Fibroblast of the aortic adventitia (primary cell): ENCODE measurements around the gene ISCA2. TPM values are rescaled to one million over a fixed set of nuclear protein-coding genes. Genes with fewer than 3 reads are reported as not detected.
A peak's percentile ranks its signal among the peaks of the same experiment; 100 is the strongest.

Experiments
- DNase-seq: peaks from one replicate; pipeline ENCODE4 v3.0.0-alpha.2; 2010; ENCODE audit warnings: low read depth
- H3K4me3 ChIP-seq: 2 replicates; pipeline ENCODE4 v1.5.1; 2011; ENCODE audit warnings: low read depth, mild to moderate bottlenecking, control low read depth, low read length, moderate library complexity
- total RNA-seq: library from RNA; depleted of rRNA; stranded (reverse); fragments of >200 nt; gene quantifications from 2 replicates; pipeline ENCODE4 v1.2.3, GENCODE V29; 2012; ENCODE audit warnings: low replicate concordance
- TF ChIP-seq, protein P1 (sequence below): IDR thresholded peaks from 2 replicates; pipeline ENCODE4 v1.5.1; 2011; ENCODE audit warnings: mild to moderate bottlenecking, low read length, control low read depth, inconsistent platforms; ENCODE audit not compliant: insufficient read depth

The ISCA2 gene
- total RNA-seq, 1 donor = 12.9 TPM

DNA sequence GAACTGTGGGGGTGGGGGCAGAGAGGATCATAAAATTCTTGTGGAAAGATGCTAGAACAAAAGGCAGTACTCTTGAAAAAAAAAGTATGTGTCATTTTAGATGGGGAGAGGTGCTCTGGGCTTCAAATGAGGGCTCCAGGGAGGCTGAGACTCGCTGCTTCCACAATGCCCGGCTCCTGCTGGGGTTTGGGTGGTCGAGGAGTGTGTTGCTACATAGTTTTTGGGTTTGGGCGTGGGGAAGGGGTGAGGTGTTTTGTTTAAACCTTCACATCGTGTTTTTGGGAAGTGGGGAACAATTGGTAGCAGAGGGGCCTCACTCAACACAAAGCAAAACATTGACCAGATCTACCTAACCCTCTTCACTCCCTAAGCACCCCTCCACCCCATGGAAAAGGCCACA is 8.1 kb downstream of the ISCA2 start:
- TF ChIP-seq, protein P1, sequence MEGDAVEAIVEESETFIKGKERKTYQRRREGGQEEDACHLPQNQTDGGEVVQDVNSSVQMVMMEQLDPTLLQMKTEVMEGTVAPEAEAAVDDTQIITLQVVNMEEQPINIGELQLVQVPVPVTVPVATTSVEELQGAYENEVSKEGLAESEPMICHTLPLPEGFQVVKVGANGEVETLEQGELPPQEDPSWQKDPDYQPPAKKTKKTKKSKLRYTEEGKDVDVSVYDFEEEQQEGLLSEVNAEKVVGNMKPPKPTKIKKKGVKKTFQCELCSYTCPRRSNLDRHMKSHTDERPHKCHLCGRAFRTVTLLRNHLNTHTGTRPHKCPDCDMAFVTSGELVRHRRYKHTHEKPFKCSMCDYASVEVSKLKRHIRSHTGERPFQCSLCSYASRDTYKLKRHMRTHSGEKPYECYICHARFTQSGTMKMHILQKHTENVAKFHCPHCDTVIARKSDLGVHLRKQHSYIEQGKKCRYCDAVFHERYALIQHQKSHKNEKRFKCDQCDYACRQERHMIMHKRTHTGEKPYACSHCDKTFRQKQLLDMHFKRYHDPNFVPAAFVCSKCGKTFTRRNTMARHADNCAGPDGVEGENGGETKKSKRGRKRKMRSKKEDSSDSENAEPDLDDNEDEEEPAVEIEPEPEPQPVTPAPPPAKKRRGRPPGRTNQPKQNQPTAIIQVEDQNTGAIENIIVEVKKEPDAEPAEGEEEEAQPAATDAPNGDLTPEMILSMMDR = peak; percentile 2
- H3K4me3 ChIP-seq = no peak overlapping the region
- DNase-seq = no peak

DNA sequence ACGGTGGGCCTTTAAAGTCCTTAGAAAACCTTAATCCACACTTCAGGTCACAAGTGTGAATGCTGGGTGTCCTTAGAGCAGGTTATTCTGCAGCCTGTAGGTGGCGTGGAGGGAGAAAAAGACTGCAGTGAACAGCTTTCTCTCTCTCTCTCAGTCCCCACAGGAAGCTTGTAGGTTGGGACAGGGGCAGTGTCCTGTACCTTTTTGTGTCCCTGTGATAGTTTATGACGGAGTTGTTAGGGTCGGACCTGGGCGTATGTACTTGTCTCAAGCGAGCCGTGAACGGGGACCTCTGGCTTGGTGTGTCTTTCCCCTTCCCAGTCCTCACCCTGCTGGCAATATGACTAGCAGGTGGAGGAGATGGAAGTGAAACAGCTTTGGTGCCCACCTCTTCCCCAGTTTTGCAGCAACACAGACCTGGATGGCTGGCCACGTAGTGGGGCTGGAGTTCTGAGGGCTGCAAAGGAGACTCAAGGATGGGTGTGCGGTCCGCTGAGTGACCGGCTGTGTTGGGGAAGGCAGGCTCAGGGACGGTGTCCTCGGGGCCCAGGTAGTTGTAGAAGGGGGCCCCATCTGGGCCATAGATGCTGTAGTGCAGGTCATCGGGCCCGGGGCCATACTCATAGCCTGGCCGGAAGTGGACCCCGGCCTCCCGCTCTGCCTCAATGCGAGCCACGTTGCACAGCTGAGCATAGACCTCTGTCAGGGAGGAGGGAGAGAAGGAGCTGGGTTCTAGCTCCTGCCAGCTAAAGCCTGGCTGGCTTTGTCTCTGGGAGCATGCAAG is 8.9 kb downstream of the ISCA2 start:
- TF ChIP-seq, protein P1 = peak; percentile 56
- peak; percentile 38 for DNase-seq
- H3K4me3 ChIP-seq = no peak overlapping the region

- TF ChIP-seq, protein P1 = no peak
- DNase-seq = no peak
- H3K4me3 ChIP-seq = no peak overlapping the region
These were observed 9.8 kb downstream of the ISCA2 start for GRCh38 chr14:74503291-74503937.

- TF ChIP-seq, protein P1 = no peak
- no peak for DNase-seq
- no peak overlapping the region for H3K4me3 ChIP-seq
These were observed 10.4 kb downstream of the ISCA2 start for GRCh38 chr14:74503938-74504335.

DNA sequence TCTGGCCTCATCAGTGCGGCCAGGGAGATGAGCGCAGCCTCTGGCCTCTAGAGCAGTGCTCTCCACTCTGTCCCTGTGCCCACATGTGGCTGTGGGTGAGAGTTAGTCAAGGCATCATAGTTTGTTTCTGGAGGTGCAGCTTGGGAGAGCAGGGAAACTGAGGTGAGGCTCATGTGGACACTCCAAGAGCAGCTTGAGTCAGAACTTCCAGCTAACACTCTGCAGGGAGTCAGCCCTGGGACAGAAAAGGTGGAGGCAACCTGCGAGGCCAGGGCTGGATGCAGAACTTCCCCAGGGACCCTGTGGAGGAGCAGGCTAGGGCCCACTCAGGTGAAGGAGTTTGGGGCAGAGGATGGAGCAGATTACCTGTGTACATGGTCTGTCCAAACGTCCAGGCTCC is 10.8 kb downstream of the ISCA2 start:
- no peak for DNase-seq
- TF ChIP-seq, protein P1 = no peak

GRCh38 chr14:74504874-74505720 is 11.5 kb downstream of the ISCA2 start:
- no peak for DNase-seq
- H3K4me3 ChIP-seq = no peak overlapping the region
- TF ChIP-seq, protein P1 = no peak

More for the DNA sequence above, 10.8 kb downstream of the ISCA2 start:
- no peak overlapping the region for H3K4me3 ChIP-seq
